IPS DF 4.7 (cell line): ENCODE results near the gene SMG1.
"Not testable (repeated sequence)": the region's sequence is repeated elsewhere in the genome, so short reads cannot be mapped to it uniquely, and the experiment has no call there.

Source experiments
- DNase-seq: peaks from one replicate; pipeline ENCODE4 v3.0.0-alpha.2; 2013; ENCODE audit warnings: low spot score; ENCODE audit errors: extremely low read depth

The SMG1 gene

GRCh38 chr16:18925986-18926865 lies at the start of gene SMG1:
Gene SMG1 (minus strand): TSS chr16:18926408. CDS start chr16:18926041, 367 bp downstream.
- peak; percentile 58 for DNase-seq

- DNase-seq, result no peak
Observed at GRCh38 chr16:18975109-18975508, 48.9 kb upstream of the SMG1 start.

DNA sequence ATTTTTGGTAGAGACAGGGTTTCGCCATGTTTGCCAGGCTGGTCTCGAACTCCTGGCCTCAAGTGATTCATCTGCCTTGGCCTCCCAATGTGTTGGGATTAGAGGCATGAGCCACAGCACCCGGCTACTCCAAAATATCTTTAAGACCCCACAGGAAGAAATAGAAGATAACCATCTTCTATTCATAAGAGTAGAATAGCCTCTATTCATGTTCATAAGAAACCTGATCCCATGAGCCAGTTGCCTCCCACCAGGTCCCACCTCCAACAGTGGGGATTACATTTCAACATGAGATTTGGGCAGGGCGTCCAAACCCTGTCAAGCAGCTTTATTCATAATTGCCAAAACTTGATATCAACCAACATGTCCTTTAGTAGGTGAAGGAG lies 43.6 kb upstream of the SMG1 start:
- DNase-seq, result no peak

DNA sequence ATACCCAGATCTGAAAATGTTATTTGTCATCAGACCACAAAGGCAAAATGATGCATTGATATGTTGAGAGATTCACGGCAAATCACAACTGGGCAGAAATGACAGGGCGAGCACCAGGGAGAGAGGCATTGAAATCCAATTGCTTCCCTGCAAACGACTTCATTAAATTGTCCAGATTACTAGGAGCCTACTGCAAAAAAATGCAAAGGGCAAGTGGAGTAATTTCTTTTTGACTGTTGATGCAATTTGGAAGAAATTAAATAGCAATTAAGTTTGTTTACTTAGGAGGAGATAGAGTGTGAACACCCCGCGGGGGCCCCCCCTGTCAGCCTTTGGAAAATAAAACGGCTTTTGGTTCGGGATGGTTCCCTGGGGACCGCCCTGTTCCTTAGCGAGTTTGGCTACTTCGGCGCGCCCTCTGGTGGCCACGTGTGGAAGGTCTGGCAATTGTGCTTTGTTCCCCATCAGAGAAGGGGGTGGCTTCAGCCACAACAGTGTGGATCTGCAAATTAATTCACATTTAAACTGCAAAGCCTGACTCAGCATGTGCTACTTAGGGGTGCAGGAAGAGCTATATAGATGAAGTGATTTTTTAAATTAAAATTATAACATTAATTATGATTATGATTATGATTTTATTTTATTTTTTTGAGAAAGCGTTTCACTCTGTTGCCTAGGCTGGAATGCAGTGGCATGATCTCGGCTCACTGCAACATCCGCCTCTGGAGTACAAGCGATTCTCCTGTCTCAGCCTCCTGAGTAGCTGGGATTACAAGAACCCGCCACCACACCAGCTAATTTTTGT lies 43.0 kb upstream of the SMG1 start:
- no peak for DNase-seq

DNA sequence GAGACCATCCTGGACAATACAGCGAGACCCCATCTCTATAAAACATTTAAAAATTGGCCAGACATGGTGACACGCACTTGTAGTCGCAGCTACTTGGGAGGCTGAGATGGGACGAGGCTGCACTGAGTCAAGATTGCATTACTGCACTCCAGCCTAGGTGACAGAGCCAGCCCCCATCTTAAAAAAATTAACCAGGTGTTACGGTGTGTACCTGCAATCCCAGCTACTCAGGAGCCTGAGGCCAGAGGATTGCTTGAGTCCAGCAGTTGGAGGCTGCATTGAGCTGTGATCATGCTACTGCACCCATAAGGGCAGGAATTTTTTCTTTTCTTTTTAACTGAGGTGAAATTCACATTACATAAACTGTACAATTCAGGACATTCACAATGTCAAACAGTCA lies 40.6 kb upstream of the SMG1 start:
- no peak for DNase-seq

- DNase-seq, result no peak
Observed at GRCh38 chr16:18965555-18965954, 39.3 kb upstream of the SMG1 start.

GRCh38 chr16:18959031-18959505 lies 32.9 kb upstream of the SMG1 start:
- DNase-seq, result no peak

GRCh38 chr16:18958621-18959029 lies 32.4 kb upstream of the SMG1 start:
- DNase-seq, result no peak

DNA sequence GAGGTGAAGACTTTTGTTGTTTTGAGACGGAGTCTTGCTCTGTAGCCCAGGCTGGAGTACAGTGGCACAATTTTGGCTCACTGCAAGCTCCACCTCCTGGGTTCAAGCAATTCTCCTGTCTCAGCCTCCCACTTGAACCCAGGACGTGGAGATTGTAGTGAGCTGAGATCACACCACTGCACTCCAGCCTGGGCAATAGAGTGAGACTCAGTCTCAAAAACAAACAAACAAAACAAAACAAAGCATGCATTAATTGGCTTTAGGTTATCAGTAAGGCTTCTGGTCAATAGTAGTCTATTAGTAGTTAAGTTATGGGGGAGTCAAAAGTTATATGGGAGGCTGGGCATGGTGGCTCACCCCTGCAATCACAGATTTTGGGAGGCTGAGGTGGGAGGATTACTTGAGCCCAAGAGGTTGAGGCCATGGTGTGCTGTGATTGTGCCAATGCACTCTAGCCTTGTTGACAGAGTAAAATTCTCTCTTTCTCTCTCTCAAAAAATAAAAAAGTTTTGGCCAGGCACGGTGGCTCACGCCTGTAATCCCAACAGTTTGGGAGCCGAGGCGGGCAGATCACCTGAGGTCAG lies 30.5 kb upstream of the SMG1 start:
- DNase-seq, result not testable (repeated sequence)

- not testable (repeated sequence) for DNase-seq
Observed at GRCh38 chr16:18955874-18956580, 29.8 kb upstream of the SMG1 start.

- no peak for DNase-seq
Observed at GRCh38 chr16:18953547-18953946, 27.3 kb upstream of the SMG1 start.

GRCh38 chr16:18950469-18951185 lies 24.4 kb upstream of the SMG1 start:
- DNase-seq, result no peak

DNA sequence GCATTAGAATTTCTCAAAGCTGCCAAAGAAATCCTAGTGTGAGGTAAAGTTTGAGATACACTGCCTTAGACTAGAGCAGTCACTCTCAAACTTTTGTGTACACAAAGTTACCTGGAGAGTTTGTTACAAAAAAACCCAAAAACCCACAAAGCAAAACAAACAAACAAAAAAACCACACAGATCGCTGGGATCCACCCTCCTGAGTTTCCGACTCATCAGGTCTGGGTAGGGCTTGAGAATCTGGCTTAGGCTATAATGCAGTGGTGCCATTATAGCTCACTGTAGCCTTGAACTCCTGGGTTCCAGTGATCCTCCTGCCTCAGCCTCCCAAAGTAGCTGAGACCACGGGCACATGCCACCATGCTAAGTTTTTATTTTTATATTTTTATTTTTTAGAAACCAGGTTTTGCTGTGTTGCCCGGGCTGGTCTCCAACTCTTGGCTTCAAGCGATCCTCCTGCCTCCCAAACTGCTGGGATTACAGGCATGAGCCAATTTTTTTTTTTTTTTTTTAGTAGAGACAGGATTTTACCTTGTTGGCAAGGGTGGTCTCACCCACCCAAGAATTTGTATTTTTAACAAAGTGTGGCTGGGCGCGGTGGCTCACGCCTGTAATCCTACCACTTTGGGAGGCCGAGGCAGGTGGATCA lies 22.3 kb upstream of the SMG1 start:
- DNase-seq, result no peak

GRCh38 chr16:18945233-18945632 lies 19.0 kb upstream of the SMG1 start:
- no peak for DNase-seq

GRCh38 chr16:18943414-18943813 lies 17.2 kb upstream of the SMG1 start:
- no peak for DNase-seq

DNA sequence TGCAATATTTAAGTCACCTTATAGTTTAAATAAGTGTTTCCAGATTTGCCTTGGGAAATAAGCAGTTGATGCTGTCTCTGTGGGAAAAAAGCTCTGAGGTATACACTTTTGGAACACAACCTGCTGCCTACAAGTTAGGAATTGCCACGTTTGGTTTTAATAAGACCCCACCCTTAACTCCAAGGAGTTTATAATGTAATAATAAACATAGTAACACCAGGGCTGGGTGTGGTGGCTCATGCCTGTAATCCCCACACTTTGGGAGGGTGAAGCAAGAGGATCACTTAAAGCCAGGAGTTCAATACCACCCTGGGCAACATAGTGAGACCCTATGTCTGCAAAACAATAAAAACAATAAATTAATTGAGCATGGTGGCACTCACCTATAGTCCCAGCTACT lies 15.9 kb upstream of the SMG1 start:
- no peak for DNase-seq

DNA sequence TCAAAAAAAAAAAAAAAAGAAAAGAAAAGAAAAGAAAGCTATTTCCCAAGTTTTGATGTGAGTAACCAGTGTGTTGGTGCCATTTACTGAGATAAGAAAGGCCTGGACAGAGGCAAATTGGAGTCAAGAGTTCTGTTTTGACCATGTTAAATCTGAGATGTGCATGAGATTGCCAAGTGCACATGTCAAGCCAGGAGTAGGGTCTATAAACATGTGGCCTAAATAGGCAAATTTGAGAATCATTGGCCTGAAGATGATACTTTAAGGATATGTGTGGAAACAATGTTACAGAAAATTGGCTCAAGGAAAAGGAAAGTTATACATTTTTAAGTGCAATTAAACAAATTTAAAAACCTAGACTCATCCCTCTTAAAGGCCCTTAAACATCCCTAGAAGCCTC lies 15.3 kb upstream of the SMG1 start:
- DNase-seq, result no peak

DNA sequence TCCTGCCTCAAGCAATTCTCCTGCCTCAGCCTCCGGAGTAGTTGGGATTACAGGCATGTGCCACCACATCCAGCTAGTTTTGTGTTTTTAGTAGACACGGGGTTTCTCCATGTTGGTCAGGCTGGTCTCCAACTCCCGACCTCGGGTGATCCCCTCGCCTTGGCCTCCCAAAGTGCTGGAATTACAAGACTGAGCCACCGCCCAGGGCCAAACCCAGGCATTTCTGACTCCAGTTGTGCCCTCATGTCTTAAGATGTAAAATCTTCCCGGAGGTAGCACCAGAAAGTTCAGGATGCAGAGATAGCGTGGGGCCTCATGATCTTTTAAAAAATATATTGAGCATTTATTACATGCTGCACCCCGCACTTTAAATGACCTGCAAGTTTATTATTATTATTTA lies 12.8 kb upstream of the SMG1 start:
- DNase-seq, result no peak

- DNase-seq, result no peak
Observed at GRCh38 chr16:18937390-18937789, 11.2 kb upstream of the SMG1 start.

DNA sequence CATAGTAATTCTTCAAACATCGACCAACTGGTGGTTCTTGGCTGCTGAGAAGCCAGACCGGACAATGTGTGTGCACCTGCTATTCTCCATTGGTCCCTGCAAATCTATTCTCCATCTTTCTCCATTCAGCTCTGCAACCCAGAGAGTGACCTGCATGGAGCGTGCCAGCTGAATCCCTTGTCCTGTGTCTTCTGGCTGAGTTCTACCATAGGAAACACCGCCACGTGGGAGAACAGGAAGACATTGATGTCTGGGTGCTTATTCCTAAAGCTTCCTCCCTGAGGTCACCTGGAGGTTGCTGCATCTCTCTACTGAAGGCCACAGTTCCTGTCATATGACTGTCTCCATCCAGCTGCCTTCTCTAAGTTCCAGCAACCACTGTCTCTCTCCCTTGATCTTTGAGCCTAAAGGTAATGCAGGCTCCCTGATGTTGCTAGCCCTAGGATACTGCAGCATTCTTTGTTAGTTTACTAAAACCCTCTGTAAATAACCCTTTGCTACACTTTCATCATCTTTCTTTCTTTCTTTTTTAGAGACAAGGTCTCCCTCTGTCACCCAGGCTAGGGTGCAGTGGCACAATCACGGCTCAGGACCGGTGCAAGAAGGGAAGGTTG lies 10.6 kb upstream of the SMG1 start:
- no peak for DNase-seq
